IPS DF 4.7 (cell line): ENCODE results near the gene TMA16.

Experiments
- DNase-seq: peaks from one replicate; pipeline ENCODE4 v3.0.0-alpha.2; 2013; ENCODE audit warnings: low spot score; ENCODE audit errors: extremely low read depth

TMA16 gene

DNA sequence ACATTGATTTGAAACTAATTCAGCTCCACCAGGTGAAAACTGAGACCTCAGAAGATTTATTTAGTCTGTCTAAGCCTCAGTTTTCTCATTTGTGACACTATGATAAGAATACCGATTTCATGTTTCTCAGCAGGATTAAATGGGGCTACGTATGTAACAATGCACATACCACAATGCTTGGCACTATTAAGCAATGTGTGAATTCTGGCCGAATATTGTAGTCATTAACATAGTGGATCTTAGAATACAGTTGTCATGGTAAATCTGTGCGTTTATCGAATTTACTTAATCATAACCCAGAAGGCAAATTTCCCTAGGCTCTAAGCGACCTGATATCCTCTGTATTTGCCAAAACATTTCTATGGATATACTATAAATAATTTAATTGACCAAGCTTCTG is 69.1 kb downstream of the TMA16 start:
- no peak for DNase-seq

- DNase-seq = no peak
These were observed 69.8 kb downstream of the TMA16 start for GRCh38 chr4:163564221-163564720.

DNA sequence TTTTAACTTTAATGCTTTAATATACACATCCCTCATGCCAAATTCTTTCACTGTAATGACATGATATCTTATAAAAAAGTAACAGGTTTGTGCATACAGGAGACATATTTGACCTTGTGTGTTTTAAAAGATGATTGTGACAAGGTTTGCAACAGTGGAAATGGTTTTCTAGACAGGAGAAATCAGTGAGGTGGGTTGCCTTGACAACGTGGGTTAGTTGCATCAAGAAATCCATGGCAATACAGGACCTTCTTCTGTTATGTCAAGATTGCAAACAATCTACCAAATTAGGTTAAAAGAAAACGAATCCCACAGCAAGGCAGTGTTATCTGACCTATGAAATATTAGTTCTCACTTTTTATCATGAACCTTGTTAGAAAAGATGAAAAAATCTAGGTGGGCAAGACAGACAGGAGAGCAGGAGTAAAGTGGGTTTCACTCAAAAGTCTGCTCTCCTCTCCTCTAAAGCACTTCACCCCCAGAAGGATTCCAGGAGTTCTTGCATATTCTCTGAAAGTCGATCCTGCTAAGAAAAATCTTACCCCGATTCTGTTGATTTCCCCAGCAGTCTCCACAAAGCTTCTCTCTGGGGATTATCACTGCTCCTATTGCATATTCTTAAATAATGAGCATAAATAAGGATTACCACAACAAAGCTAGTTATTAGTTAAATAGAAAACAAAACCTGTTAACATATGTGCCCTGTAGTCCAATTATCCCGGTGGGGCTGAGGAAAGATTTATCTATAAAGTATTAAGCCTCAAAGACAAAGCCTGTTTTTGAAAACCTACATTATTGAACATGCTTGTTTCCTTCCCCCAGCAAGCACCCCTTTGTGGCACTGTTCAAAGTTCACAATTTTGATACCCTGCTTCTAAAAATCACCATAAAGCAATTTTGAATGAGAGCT is 71.0 kb downstream of the TMA16 start:
- no peak for DNase-seq

DNA sequence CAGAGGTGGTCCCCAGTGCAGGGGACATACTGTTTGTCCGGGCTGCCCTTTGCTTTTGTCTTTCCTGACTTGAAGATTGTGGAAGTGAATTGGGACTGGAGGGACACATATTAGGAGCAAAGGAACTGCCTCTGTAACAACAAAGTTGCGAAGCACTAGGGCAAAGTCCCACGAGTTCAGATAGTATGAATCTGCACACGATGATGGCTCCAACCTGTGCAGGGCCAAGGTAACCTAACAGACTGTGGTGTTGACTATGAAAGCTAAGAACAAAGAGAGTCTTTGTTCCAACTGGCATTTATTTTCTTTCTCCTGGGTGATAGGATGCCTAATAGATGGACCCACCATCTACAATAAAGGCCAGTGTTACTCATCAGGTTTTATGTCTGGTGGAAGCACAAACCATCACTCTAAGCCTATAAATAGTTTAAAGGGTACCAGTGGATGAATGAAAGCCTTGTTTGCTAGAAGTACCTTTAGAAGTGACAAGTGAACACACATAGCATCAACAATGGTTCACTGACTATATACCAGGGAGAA is 71.8 kb downstream of the TMA16 start:
- no peak for DNase-seq

DNA sequence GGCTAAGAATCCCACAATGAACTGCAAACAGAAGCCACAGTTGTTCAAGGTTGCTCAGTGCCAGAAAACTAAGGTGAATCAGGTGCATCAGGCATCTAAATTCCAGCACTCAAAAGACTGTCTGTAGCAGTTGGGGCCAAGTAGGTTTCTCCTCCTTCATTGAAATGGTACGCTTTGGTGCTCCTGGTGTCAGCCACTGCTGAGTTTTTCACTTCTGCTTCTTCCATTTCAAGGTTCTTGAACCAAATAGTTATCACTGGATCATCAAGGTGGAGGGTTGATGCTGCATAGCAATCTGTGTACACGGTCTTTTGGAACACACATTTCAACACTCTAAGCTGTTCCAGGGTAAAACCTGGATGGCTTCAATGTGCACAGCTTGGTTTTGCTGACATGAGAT is 74.4 kb downstream of the TMA16 start:
- DNase-seq = no peak
